ENCODE measurements around the gene TMEM169.
"Not testable (repeated sequence)": the region's sequence is repeated elsewhere in the genome, so short reads cannot be mapped to it uniquely, and the experiment has no call there.

TMEM169 gene

GRCh38 chr2:216131175-216131926 lies 49.6 kb downstream of the TMEM169 start:
- peaks cover 24% of the 10 kb centered on the region for H3K79me2 ChIP-seq (ENCODE audit: control insufficient read depth, insufficient read depth, low read length, unreplicated experiment)
- no peak overlapping the region for H3K4me3 ChIP-seq (ENCODE audit: low read depth, low read length)
- H3K36me3 ChIP-seq (ENCODE audit: insufficient read depth, low read length), result peaks cover 73% of the 10 kb centered on the region
- no peaks in the 10 kb centered on the region for H3K4me1 ChIP-seq (ENCODE audit: control insufficient read depth, insufficient read depth, low read length, unreplicated experiment)
- H3K27ac ChIP-seq (ENCODE audit: low read depth, low read length), result no peak overlapping the region
- no peak overlapping the region for H2AFZ ChIP-seq (ENCODE audit: low read length, unreplicated experiment)
- H3K27me3 ChIP-seq (ENCODE audit: insufficient read depth, low read length), result no peaks in the 10 kb centered on the region

GRCh38 chr2:216132585-216132984 lies 50.9 kb downstream of the TMEM169 start:
- H3K4me1 ChIP-seq (ENCODE audit: control insufficient read depth, insufficient read depth, low read length, unreplicated experiment), result no peaks in the 10 kb centered on the region
- H3K4me3 ChIP-seq (ENCODE audit: low read depth, low read length), result no peak overlapping the region
- no peaks in the 10 kb centered on the region for H3K27me3 ChIP-seq (ENCODE audit: insufficient read depth, low read length)
- H3K79me2 ChIP-seq (ENCODE audit: control insufficient read depth, insufficient read depth, low read length, unreplicated experiment), result peaks cover 21% of the 10 kb centered on the region
- peaks cover 77% of the 10 kb centered on the region for H3K36me3 ChIP-seq (ENCODE audit: insufficient read depth, low read length)
- no peak overlapping the region for H3K27ac ChIP-seq (ENCODE audit: low read depth, low read length)
- H2AFZ ChIP-seq (ENCODE audit: low read length, unreplicated experiment), result no peak overlapping the region

GRCh38 chr2:216133397-216133796 lies 51.7 kb downstream of the TMEM169 start:
- Histone ChIP-seq H3K36me3 (ENCODE audit: insufficient read depth, low read length) (peaks cover 77% of the 10 kb centered on the region), H3K4me3 (ENCODE audit: low read depth, low read length) (no peak overlapping the region), H3K27me3 (ENCODE audit: insufficient read depth, low read length) (no peaks in the 10 kb centered on the region), H3K4me1 (ENCODE audit: control insufficient read depth, insufficient read depth, low read length, unreplicated experiment) (no peaks in the 10 kb centered on the region), H3K27ac (ENCODE audit: low read depth, low read length) (no peak overlapping the region), H3K79me2 (ENCODE audit: control insufficient read depth, insufficient read depth, low read length, unreplicated experiment) (peaks cover 17% of the 10 kb centered on the region), H2AFZ (ENCODE audit: low read length, unreplicated experiment) (no peak overlapping the region)

GRCh38 chr2:216134958-216135541 lies 53.3 kb downstream of the TMEM169 start:
- Histone ChIP-seq H3K4me3 (ENCODE audit: low read depth, low read length) (no peak overlapping the region), H3K79me2 (ENCODE audit: control insufficient read depth, insufficient read depth, low read length, unreplicated experiment) (peaks cover 6% of the 10 kb centered on the region), H3K4me1 (ENCODE audit: control insufficient read depth, insufficient read depth, low read length, unreplicated experiment) (no peaks in the 10 kb centered on the region), H3K36me3 (ENCODE audit: insufficient read depth, low read length) (peaks cover 77% of the 10 kb centered on the region), H3K27me3 (ENCODE audit: insufficient read depth, low read length) (no peaks in the 10 kb centered on the region), H2AFZ (ENCODE audit: low read length, unreplicated experiment) (no peak overlapping the region), H3K27ac (ENCODE audit: low read depth, low read length) (no peak overlapping the region)

GRCh38 chr2:216139884-216140283 lies 58.2 kb downstream of the TMEM169 start:
- Histone ChIP-seq H2AFZ (ENCODE audit: low read length, unreplicated experiment) (no peak overlapping the region), H3K4me3 (ENCODE audit: low read depth, low read length) (no peak overlapping the region), H3K4me1 (ENCODE audit: control insufficient read depth, insufficient read depth, low read length, unreplicated experiment) (no peaks in the 10 kb centered on the region), H3K36me3 (ENCODE audit: insufficient read depth, low read length) (peaks cover 60% of the 10 kb centered on the region), H3K27me3 (ENCODE audit: insufficient read depth, low read length) (no peaks in the 10 kb centered on the region), H3K79me2 (ENCODE audit: control insufficient read depth, insufficient read depth, low read length, unreplicated experiment) (peaks cover 5% of the 10 kb centered on the region), H3K27ac (ENCODE audit: low read depth, low read length) (no peak overlapping the region)

GRCh38 chr2:216141516-216141915 lies 59.8 kb downstream of the TMEM169 start:
- H3K79me2 ChIP-seq (ENCODE audit: control insufficient read depth, insufficient read depth, low read length, unreplicated experiment); H3K4me1 ChIP-seq (ENCODE audit: control insufficient read depth, insufficient read depth, low read length, unreplicated experiment); H3K4me3 ChIP-seq (ENCODE audit: low read depth, low read length); H3K27ac ChIP-seq (ENCODE audit: low read depth, low read length); H2AFZ ChIP-seq (ENCODE audit: low read length, unreplicated experiment); H3K27me3 ChIP-seq (ENCODE audit: insufficient read depth, low read length): not testable (repeated sequence)
- peaks cover 66% of the 10 kb centered on the region for H3K36me3 ChIP-seq (ENCODE audit: insufficient read depth, low read length)

GRCh38 chr2:216142540-216142939 lies 60.8 kb downstream of the TMEM169 start:
- no peak overlapping the region for H2AFZ ChIP-seq (ENCODE audit: low read length, unreplicated experiment)
- H3K27me3 ChIP-seq (ENCODE audit: insufficient read depth, low read length), result no peaks in the 10 kb centered on the region
- no peak overlapping the region for H3K4me3 ChIP-seq (ENCODE audit: low read depth, low read length)
- H3K79me2 ChIP-seq (ENCODE audit: control insufficient read depth, insufficient read depth, low read length, unreplicated experiment), result peaks cover 11% of the 10 kb centered on the region
- H3K36me3 ChIP-seq (ENCODE audit: insufficient read depth, low read length), result peaks cover 58% of the 10 kb centered on the region
- H3K27ac ChIP-seq (ENCODE audit: low read depth, low read length), result no peak overlapping the region
- no peaks in the 10 kb centered on the region for H3K4me1 ChIP-seq (ENCODE audit: control insufficient read depth, insufficient read depth, low read length, unreplicated experiment)

GRCh38 chr2:216144372-216144771 lies 62.7 kb downstream of the TMEM169 start:
- Histone ChIP-seq H3K79me2 (ENCODE audit: control insufficient read depth, insufficient read depth, low read length, unreplicated experiment) (peaks cover 14% of the 10 kb centered on the region), H3K27ac (ENCODE audit: low read depth, low read length) (no peak overlapping the region), H3K36me3 (ENCODE audit: insufficient read depth, low read length) (peaks cover 49% of the 10 kb centered on the region), H2AFZ (ENCODE audit: low read length, unreplicated experiment) (no peak overlapping the region), H3K4me1 (ENCODE audit: control insufficient read depth, insufficient read depth, low read length, unreplicated experiment) (peaks cover 4% of the 10 kb centered on the region), H3K4me3 (ENCODE audit: low read depth, low read length) (no peak overlapping the region), H3K27me3 (ENCODE audit: insufficient read depth, low read length) (no peaks in the 10 kb centered on the region)

- no peak overlapping the region for H3K4me3 ChIP-seq (ENCODE audit: low read depth, low read length)
- H2AFZ ChIP-seq (ENCODE audit: low read length, unreplicated experiment), result no peak overlapping the region
- H3K79me2 ChIP-seq (ENCODE audit: control insufficient read depth, insufficient read depth, low read length, unreplicated experiment), result peaks cover 14% of the 10 kb centered on the region
- H3K27me3 ChIP-seq (ENCODE audit: insufficient read depth, low read length), result no peaks in the 10 kb centered on the region
- H3K4me1 ChIP-seq (ENCODE audit: control insufficient read depth, insufficient read depth, low read length, unreplicated experiment), result peaks cover 9% of the 10 kb centered on the region
- H3K36me3 ChIP-seq (ENCODE audit: insufficient read depth, low read length), result peaks cover 49% of the 10 kb centered on the region
- no peak overlapping the region for H3K27ac ChIP-seq (ENCODE audit: low read depth, low read length)
Observed at GRCh38 chr2:216144857-216145256, 63.1 kb downstream of the TMEM169 start.

- H3K4me3 ChIP-seq (ENCODE audit: low read depth, low read length), result no peak overlapping the region
- H3K36me3 ChIP-seq (ENCODE audit: insufficient read depth, low read length), result peaks cover 50% of the 10 kb centered on the region
- no peak overlapping the region for H3K27ac ChIP-seq (ENCODE audit: low read depth, low read length)
- peaks cover 12% of the 10 kb centered on the region for H3K4me1 ChIP-seq (ENCODE audit: control insufficient read depth, insufficient read depth, low read length, unreplicated experiment)
- H3K79me2 ChIP-seq (ENCODE audit: control insufficient read depth, insufficient read depth, low read length, unreplicated experiment), result peaks cover 14% of the 10 kb centered on the region
- no peaks in the 10 kb centered on the region for H3K27me3 ChIP-seq (ENCODE audit: insufficient read depth, low read length)
- no peak overlapping the region for H2AFZ ChIP-seq (ENCODE audit: low read length, unreplicated experiment)
Observed at GRCh38 chr2:216146573-216146972, 64.9 kb downstream of the TMEM169 start.

All from ACC112 (cell line).